PC-3 (cell line): ENCODE results near the gene CDKN1A. TPM values are rescaled to one million over a fixed set of nuclear protein-coding genes. Genes with fewer than 3 reads are reported as not detected.

ENCODE experiments used
- ATAC-seq: fragments of 200-7000 bp; cut with Tn5 transposase; 2 replicates; pipeline ENCODE4 v1.9.1; 2020; ENCODE audit warnings: mild to moderate bottlenecking, moderate library complexity
- BruUV-seq: library from RNA; stranded (reverse); fragments of 400-500 nt; replicated peaks from 2 replicates; lab custom pipeline; 2021; lab: Mats Ljungman, UMichigan
- CTCF ChIA-PET: fragments of 300-600 bp; sonication (Branson Sonifier 250); formaldehyde crosslinking; loops from one replicate; lab custom pipeline; 2022; ENCODE audit warnings: antibody characterized with exemption; lab: Charles Lee
- POLR2A ChIA-PET: fragments of 300-600 bp; sonication (Branson Sonifier 250); formaldehyde crosslinking; loops from one replicate; lab custom pipeline; 2022; ENCODE audit warnings: antibody characterized with exemption; ENCODE audit not compliant: unreplicated experiment; lab: Charles Lee
- DNase-seq: peaks from one replicate; pipeline ENCODE4 v3.0.0-alpha.2; 2015
- H2AFZ ChIP-seq: fragments of 300-600 bp; sonication (generic); 2 replicates; pipeline ENCODE4 v1.6.0; 2016; ENCODE audit warnings: antibody characterized with exemption, low read length
- H3F3A ChIP-seq: fragments of 300-600 bp; sonication (generic); one replicate; pipeline ENCODE4 v1.6.0; 2017; ENCODE audit warnings: antibody characterized with exemption, low read length, control low read depth, mild to moderate bottlenecking; ENCODE audit not compliant: unreplicated experiment
- H3K27ac ChIP-seq: fragments of 300-600 bp; sonication (generic); 2 replicates; pipeline ENCODE4 v1.5.1; 2016; ENCODE audit warnings: mild to moderate bottlenecking, low read length
- H3K27me3 ChIP-seq: fragments of 300-600 bp; sonication (generic); 2 replicates; pipeline ENCODE4 v1.6.1; 2016; ENCODE audit warnings: low read length, mixed read lengths
- H3K36me3 ChIP-seq: fragments of 300-600 bp; sonication (generic); 2 replicates; pipeline ENCODE4 v1.6.1; 2016; ENCODE audit warnings: low read depth, mixed run types, low read length, mixed read lengths
- H3K4me1 ChIP-seq: fragments of 300-600 bp; sonication (generic); 2 replicates; pipeline ENCODE4 v1.5.1; 2016; ENCODE audit warnings: low read length; ENCODE audit not compliant: insufficient read depth
- H3K4me2 ChIP-seq: fragments of 300-600 bp; sonication (generic); 2 replicates; pipeline ENCODE4 v1.6.0; 2016; ENCODE audit warnings: low read length
- H3K4me3 ChIP-seq: fragments of 300-600 bp; sonication (generic); 2 replicates; pipeline ENCODE4 v1.5.1; 2016; ENCODE audit warnings: mild to moderate bottlenecking, low read length, mixed read lengths
- H3K79me2 ChIP-seq: fragments of 300-600 bp; sonication (generic); 2 replicates; pipeline ENCODE4 v1.6.1; 2017; ENCODE audit warnings: low read length, mixed read lengths
- H3K9ac ChIP-seq: fragments of 300-600 bp; sonication (generic); 2 replicates; pipeline ENCODE4 v1.6.0; 2016; ENCODE audit warnings: mild to moderate bottlenecking, low read length
- H3K9me2 ChIP-seq: fragments of 300-600 bp; sonication (generic); replicated peaks from 2 replicates; pipeline ENCODE4 v1.6.1; 2016; ENCODE audit warnings: mixed run types, low read length, mixed read lengths
- H3K9me3 ChIP-seq: fragments of 300-600 bp; sonication (generic); 2 replicates; pipeline ENCODE4 v1.6.1; 2016; ENCODE audit warnings: low read length, mixed read lengths
- H4K20me1 ChIP-seq: fragments of 300-600 bp; sonication (generic); 2 replicates; pipeline ENCODE4 v1.6.1; 2016; ENCODE audit warnings: low read length, mixed read lengths
- CTCF ChIP-seq: fragments of 300-600 bp; sonication (generic); conservative IDR thresholded peaks from 2 replicates; pipeline ENCODE4 v1.5.1; 2017; ENCODE audit warnings: antibody characterized with exemption, low read depth, mild to moderate bottlenecking, low read length
- EZH2 ChIP-seq: fragments of 300-600 bp; sonication (generic); IDR thresholded peaks from one replicate; pipeline ENCODE4 v1.6.1; 2017; ENCODE audit warnings: antibody characterized with exemption, mild to moderate bottlenecking, low read length; ENCODE audit not compliant: unreplicated experiment
- EZH2phosphoT487 ChIP-seq: fragments of 300-600 bp; sonication (generic); IDR thresholded peaks from 2 replicates; pipeline ENCODE4 v1.6.1; 2018; ENCODE audit warnings: mild to moderate bottlenecking, antibody characterized with exemption, low read length, borderline replicate concordance
- intact Hi-C: fragments of 100-400 bp; cut with micrococcal nuclease; formaldehyde crosslinking; loops from 2 replicates; pipeline ENCODE4 v1.9.0; 2023
- total RNA-seq: library from RNA; depleted of rRNA; stranded (reverse); fragments of >200 nt; gene quantifications from 2 replicates; pipeline ENCODE4 v1.2.3, GENCODE V29; 2014

CDKN1A gene
- total RNA-seq, 1 experiment from 2014 or later: 79.5 TPM

- no peak overlapping the region for H3K9ac ChIP-seq
- ATAC-seq (peak; percentile 96), DNase-seq (peak; percentile 87)
- no peak for TF ChIP-seq CTCF
- no peak for TF ChIP-seq EZH2phosphoT487
- no peak for TF ChIP-seq EZH2
- CTCF ChIA-PET: no interaction called here
- H3K79me2 ChIP-seq: no peaks in the 10 kb centered on the region
- peak overlapping the region; percentile 47 for H3K27ac ChIP-seq
- no peak overlapping the region for H2AFZ ChIP-seq
- intact Hi-C loops: no loop called here
- H3K9me2 ChIP-seq: no peaks in the 10 kb centered on the region
- H3K4me1 ChIP-seq: peaks cover 20% of the 10 kb centered on the region
- no peaks in the 10 kb centered on the region for H3F3A ChIP-seq
- BruUV-seq: no TSS peak
- no peak overlapping the region for H3K4me2 ChIP-seq
- H3K36me3 ChIP-seq: no peaks in the 10 kb centered on the region
- POLR2A ChIA-PET: no interaction called here
- H3K9me3 ChIP-seq: no peaks in the 10 kb centered on the region
- H4K20me1 ChIP-seq: no peaks in the 10 kb centered on the region
- no peaks in the 10 kb centered on the region for H3K27me3 ChIP-seq
- H3K4me3 ChIP-seq: no peak overlapping the region
These were observed 35.3 kb upstream of the CDKN1A start for GRCh38 chr6:36642913-36643817.

DNA sequence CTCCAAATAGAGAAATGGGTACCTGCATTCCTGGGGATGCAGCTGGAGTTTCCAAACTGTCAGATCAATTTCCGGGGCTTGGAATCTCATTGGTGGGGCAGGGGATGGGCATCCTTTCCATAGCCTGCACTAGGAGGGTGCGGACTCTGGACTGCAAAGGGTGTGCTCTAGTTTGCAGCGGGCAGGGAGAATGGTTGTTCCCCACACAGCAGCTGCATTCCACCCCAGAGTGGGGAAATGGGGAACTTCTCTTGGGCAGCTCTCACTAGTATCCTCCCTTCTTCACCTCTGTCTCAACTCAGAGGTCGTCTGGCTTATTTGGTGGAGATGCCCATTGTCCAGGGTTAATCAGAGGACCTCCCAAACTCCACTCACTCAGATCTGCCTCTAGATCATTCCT lies 34.5 kb upstream of the CDKN1A start:
- no peak overlapping the region; the same call in 1 of the 2 replicates for H3K9ac ChIP-seq
- intact Hi-C loops: no loop called here

More for the DNA sequence above, 34.5 kb upstream of the CDKN1A start:
- ChIA-PET POLR2A (interaction anchor here (1.0 kb wide), 1 partner anchor 35 kb away, joined by 3 read pairs; the partner anchor contains the start of gene CDKN1A), CTCF (no interaction called here)
- H3K36me3 ChIP-seq: no peaks in the 10 kb centered on the region
- H4K20me1 ChIP-seq: no peaks in the 10 kb centered on the region
- no peaks in the 10 kb centered on the region for H3K9me2 ChIP-seq
- no peaks in the 10 kb centered on the region for H3F3A ChIP-seq
- H3K79me2 ChIP-seq: no peaks in the 10 kb centered on the region
- BruUV-seq: no TSS peak
- no peak overlapping the region for H2AFZ ChIP-seq
- peaks cover 20% of the 10 kb centered on the region for H3K4me1 ChIP-seq
- no peaks in the 10 kb centered on the region for H3K27me3 ChIP-seq
- no peak for ATAC-seq
- peak overlapping the region; percentile 49 for H3K27ac ChIP-seq
- no peak overlapping the region for H3K4me2 ChIP-seq
- no peaks in the 10 kb centered on the region for H3K9me3 ChIP-seq
- no peak for TF ChIP-seq EZH2phosphoT487
- no peak for TF ChIP-seq EZH2
- TF ChIP-seq CTCF: no peak
- no peak for DNase-seq
- H3K4me3 ChIP-seq: no peak overlapping the region
